ENCODE results near the gene DOCK4. TPM values are rescaled to one million over a fixed set of nuclear protein-coding genes. Genes with fewer than 3 reads are reported as not detected.

DOCK4 gene
- total RNA-seq, 1 donor from 2014 or later: 44.1 TPM

DNA sequence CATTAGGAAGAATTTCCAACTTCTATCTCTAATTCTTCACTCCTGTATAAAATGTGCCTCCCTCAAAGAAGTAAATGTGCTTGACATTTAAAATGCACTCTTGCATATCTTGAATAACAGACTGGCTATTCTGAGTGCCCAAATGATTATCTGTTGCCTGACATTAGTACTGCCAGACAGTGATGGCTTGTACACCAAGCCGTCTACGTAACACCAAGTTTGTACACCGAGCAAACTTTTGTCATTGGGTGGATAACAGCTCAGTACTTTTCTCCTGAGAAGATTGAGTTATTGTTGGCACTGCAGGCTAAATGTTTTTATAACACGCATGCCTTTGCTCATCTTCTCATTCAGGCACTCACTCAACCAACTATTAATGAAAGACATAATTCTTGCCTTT is 137.2 kb downstream of the DOCK4 start:
- Mint-ChIP-seq H3K27ac (ENCODE audit: unreplicated experiment) (no peak overlapping the region), H3K36me3 (ENCODE audit: unreplicated experiment) (peaks cover 2% of the 10 kb centered on the region), H3K4me1 (ENCODE audit: unreplicated experiment) (peaks cover 7% of the 10 kb centered on the region), H3K4me3 (ENCODE audit: unreplicated experiment) (no peak overlapping the region), H3K27me3 (ENCODE audit: unreplicated experiment) (no peaks in the 10 kb centered on the region), H3K9me3 (ENCODE audit: unreplicated experiment) (peaks cover 2% of the 10 kb centered on the region)
- TF ChIP-seq, protein P1, sequence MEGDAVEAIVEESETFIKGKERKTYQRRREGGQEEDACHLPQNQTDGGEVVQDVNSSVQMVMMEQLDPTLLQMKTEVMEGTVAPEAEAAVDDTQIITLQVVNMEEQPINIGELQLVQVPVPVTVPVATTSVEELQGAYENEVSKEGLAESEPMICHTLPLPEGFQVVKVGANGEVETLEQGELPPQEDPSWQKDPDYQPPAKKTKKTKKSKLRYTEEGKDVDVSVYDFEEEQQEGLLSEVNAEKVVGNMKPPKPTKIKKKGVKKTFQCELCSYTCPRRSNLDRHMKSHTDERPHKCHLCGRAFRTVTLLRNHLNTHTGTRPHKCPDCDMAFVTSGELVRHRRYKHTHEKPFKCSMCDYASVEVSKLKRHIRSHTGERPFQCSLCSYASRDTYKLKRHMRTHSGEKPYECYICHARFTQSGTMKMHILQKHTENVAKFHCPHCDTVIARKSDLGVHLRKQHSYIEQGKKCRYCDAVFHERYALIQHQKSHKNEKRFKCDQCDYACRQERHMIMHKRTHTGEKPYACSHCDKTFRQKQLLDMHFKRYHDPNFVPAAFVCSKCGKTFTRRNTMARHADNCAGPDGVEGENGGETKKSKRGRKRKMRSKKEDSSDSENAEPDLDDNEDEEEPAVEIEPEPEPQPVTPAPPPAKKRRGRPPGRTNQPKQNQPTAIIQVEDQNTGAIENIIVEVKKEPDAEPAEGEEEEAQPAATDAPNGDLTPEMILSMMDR (IDR thresholded peaks at IDR 0.05): no peak
- DNase-seq (ENCODE audit: extremely low spot score, unreplicated experiment): no peak

DNA sequence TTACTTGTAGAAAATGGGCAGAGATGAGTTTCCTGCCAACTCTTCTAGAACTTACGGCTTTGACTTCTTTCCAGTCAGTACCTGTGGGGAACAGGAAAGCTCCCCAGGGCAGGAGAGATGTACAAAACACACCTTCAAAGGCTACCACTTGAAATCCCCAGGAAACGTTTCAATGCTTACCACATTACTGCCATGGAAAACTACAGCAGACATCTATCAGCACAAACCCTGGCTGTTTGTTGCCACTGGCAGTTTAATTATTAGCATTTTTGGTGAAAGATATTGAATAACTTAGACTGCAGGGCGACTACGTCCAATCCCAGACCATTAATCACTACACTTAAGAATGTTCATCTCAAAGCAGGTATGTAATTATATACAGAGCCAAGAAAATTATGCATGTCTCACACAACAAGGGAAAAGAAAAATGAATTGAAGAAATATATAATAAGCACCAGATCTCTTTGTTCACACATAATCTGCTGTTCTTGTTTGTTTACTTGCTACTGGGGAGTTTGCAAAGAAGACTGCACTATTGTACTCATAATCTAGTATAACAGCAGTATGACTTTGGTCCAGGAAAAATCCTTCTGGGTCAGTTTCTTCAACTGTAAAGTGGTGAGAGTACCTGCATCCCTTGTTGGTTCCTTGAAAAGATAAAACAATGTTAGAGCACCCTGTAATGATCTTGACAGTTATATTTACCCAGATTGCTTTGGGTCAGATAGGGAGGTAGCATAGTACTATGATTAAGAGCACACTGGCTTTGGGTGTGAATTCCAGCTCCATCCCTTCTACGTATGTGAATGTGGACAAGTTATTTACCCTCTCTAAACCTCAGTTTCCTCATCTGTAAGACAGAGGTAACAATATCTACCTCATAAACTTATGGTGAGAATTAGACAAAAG is 138.3 kb downstream of the DOCK4 start:
- no peak for DNase-seq (ENCODE audit: extremely low spot score, unreplicated experiment)
- TF ChIP-seq, protein P1 (IDR thresholded peaks at IDR 0.05): no peak
- Mint-ChIP-seq H3K36me3 (ENCODE audit: unreplicated experiment) (peaks cover 2% of the 10 kb centered on the region), H3K9me3 (ENCODE audit: unreplicated experiment) (no peaks in the 10 kb centered on the region), H3K4me3 (ENCODE audit: unreplicated experiment) (no peak overlapping the region), H3K27ac (ENCODE audit: unreplicated experiment) (no peak overlapping the region), H3K4me1 (ENCODE audit: unreplicated experiment) (peaks cover 7% of the 10 kb centered on the region), H3K27me3 (ENCODE audit: unreplicated experiment) (no peaks in the 10 kb centered on the region)

DNA sequence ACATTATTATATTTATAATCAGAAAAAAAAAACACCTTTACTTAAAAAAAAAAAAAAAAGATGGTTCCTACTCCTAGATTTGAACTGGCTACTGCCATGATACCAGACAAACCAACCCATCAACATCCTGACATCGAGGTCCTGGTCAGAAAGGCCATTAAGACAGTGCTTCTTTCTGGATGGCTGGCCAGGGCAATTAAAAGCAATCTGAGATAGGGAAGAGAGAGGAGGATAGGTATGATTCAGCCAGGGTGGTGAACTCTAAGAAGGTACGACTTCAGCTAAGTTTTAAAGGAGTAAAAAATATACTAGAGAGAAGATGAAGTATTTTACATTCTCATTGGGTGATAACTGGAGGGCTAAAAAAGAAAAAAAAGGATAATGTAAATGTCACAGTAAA is 139.0 kb downstream of the DOCK4 start:
- H3K4me3 Mint-ChIP-seq (ENCODE audit: unreplicated experiment): no peak overlapping the region
- DNase-seq (ENCODE audit: extremely low spot score, unreplicated experiment): no peak
- peaks cover 2% of the 10 kb centered on the region for H3K36me3 Mint-ChIP-seq (ENCODE audit: unreplicated experiment)
- H3K27me3 Mint-ChIP-seq (ENCODE audit: unreplicated experiment): no peaks in the 10 kb centered on the region
- H3K27ac Mint-ChIP-seq (ENCODE audit: unreplicated experiment): no peak overlapping the region
- TF ChIP-seq, protein P1 (IDR thresholded peaks at IDR 0.05): no peak
- H3K9me3 Mint-ChIP-seq (ENCODE audit: unreplicated experiment): no peaks in the 10 kb centered on the region
- peaks cover 7% of the 10 kb centered on the region for H3K4me1 Mint-ChIP-seq (ENCODE audit: unreplicated experiment)

DNA sequence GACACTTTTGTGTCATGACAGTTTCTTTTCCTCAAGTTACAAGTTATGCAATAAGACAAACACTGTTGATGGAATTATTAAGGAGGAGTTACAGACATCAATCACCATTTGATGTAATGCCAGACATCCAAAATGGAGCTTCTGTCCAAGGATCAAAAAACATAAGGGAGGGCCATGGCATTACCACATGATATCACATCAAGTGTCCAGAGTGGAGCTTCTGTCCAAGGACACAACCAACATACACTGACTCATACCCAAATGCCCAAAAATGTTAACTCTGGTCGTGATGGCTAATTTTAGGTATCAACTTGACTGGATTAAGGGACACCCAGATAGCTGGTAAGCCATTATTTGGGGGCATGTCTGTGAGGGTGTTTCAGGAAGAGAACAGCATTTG is 140.4 kb downstream of the DOCK4 start:
- Mint-ChIP-seq H3K27ac (ENCODE audit: unreplicated experiment) (no peak overlapping the region), H3K27me3 (ENCODE audit: unreplicated experiment) (no peaks in the 10 kb centered on the region), H3K9me3 (ENCODE audit: unreplicated experiment) (no peaks in the 10 kb centered on the region), H3K4me3 (ENCODE audit: unreplicated experiment) (no peak overlapping the region), H3K36me3 (ENCODE audit: unreplicated experiment) (peaks cover 2% of the 10 kb centered on the region), H3K4me1 (ENCODE audit: unreplicated experiment) (peaks cover 5% of the 10 kb centered on the region)
- DNase-seq (ENCODE audit: extremely low spot score, unreplicated experiment): no peak
- TF ChIP-seq, protein P1 (IDR thresholded peaks at IDR 0.05): no peak

DNA sequence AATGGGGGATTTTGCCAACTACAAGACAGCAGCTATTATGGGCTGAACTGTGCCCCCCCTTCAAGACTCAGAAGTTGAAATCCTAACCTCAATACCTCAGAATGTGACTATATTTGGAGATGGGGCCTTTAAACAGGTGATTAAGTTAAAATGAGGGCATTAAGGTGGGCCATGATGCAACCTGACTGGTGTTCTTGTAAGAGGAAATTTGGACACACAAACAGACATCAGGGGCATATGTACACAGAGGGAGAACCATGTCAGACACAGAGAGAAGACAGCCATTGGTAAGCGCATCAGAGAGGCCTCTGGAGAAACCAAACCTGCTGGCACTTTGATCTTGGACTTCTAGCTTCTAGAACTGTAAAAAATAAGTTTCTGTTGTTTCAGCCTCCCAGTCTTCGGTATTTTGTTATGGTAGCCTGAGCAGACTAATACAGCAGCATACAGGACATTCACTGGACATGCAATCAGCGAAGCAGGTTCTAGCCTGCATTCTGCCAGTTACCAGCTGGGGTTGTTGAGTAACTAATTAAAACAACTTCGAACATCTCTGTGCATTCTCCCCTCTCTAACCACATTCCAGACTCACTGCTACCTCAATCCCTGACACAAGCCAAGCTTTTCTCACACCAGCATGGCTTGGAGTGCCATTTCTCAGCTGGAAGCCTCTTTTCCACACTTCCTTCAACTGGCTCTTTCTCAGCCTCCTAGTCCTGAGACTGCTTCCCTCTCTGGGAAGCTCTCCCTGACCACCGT is 141.4 kb downstream of the DOCK4 start:
- H3K36me3 Mint-ChIP-seq (ENCODE audit: unreplicated experiment): peaks cover 2% of the 10 kb centered on the region
- no peaks in the 10 kb centered on the region for H3K9me3 Mint-ChIP-seq (ENCODE audit: unreplicated experiment)
- H3K27ac Mint-ChIP-seq (ENCODE audit: unreplicated experiment): no peak overlapping the region
- DNase-seq (ENCODE audit: extremely low spot score, unreplicated experiment): no peak
- H3K4me1 Mint-ChIP-seq (ENCODE audit: unreplicated experiment): peaks cover 5% of the 10 kb centered on the region
- TF ChIP-seq, protein P1 (IDR thresholded peaks at IDR 0.05): no peak
- H3K4me3 Mint-ChIP-seq (ENCODE audit: unreplicated experiment): no peak overlapping the region
- H3K27me3 Mint-ChIP-seq (ENCODE audit: unreplicated experiment): no peaks in the 10 kb centered on the region

All from osteocyte (in vitro differentiated cells).